Measurements from ENCODE around the gene CDH4.

DNA sequence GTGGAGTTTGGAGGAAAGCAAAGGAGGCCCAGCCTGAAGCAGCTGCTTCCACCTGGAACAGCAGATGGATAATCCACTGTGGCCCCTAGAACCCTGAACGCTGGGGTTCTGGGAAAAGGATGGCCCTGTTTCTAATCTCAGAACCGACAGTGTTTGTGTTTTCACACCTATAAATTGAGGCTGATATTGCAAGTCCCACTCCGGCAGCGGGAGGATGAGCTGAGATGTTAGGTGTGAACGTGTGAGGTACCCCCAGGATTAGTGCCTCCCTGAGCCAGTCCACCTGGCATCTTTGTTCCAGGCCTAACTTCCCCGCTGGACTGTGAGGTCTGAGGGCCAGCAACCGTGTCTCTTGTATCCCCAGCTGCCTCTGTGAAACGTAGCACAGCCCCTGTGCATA is 7.8 kb upstream of the CDH4 start:
- TF ChIP-seq CTCF (IDR thresholded peaks at IDR 0.05) (no peak), POLR2A (IDR thresholded peaks at IDR 0.05) (no peak)
